22Rv1 (cell line): ENCODE data around the gene DNMT3B.

ENCODE experiments used
- CTCF ChIP-seq: fragments of 450-650 bp; IDR thresholded peaks from 2 replicates; pipeline ENCODE4 v1.5.1; 2017; ENCODE audit warnings: mild to moderate bottlenecking
- ZFX ChIP-seq: fragments of 450-650 bp; IDR thresholded peaks from 2 replicates; pipeline ENCODE4 v1.6.1; 2017; ENCODE audit warnings: antibody characterized with exemption, borderline replicate concordance

GRCh38 chr20:32780749-32781655 lies 18.8 kb downstream of the DNMT3B start:
- TF ChIP-seq CTCF (no peak), ZFX (no peak)
